Medulla oblongata (tissue), 1 donor: ENCODE data around the gene SLC4A1AP.

Experiments
- DNase-seq: peaks from one replicate; pipeline ENCODE4 v3.0.0-alpha.2; 2015; ENCODE audit errors: extremely low spot score

SLC4A1AP gene

DNA sequence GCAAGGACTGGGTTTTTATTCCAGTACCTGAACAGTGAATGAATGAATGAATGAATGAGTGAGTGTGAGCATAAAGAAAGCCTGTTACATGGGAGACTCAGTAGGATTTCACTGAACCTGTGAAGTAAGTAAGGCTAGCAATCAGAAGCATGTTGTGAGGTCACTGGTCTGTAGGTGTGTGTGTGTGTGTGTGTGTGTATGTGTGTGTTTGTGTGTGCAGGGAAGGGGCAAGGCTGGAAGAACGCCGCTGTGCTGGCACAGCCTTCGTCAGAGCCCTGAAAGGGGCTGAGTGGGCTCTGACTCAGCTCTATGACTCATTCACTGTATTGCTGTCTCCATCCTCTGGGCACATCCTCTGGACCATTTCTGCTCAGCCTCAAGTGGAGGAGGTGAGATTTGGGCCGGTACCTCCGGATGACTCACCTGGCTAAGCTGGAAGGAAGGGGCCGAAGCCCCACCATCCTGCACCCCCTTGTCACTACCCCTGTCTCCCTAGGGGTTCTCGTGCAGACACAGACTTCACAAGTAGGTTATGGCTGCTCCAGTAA is 56.4 kb downstream of the SLC4A1AP start:
- no peak for DNase-seq

GRCh38 chr2:27721335-27721734 is 57.6 kb downstream of the SLC4A1AP start:
- DNase-seq = no peak

- no peak for DNase-seq
These were observed 58.3 kb downstream of the SLC4A1AP start for GRCh38 chr2:27721884-27722485.

- DNase-seq = peak; percentile 88
These were observed 59.9 kb downstream of the SLC4A1AP start for GRCh38 chr2:27723372-27724144.

GRCh38 chr2:27724191-27724590 is 60.5 kb downstream of the SLC4A1AP start:
- peak; percentile 19 for DNase-seq

- DNase-seq = peak; percentile 40
These were observed 61.4 kb downstream of the SLC4A1AP start for GRCh38 chr2:27724905-27725701.

DNA sequence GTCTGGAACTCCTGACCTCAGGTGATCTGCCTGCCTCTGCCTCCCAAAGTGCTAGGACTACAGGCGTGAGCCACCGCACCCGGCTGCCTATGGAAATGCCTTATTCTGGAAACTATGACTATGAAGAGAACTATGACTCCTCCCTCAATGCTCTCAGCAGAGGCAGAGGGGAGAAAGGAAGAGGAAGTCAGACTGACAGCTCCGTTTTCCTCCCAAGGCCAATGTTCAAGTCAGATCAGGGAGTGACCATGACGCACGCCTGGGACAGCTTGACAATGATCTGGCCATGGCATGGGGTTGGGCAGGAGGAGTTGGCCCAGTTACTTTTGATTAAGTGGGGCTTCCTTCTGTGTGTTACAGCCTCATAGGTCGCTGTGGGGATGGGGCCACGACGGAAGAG is 63.6 kb downstream of the SLC4A1AP start:
- no peak for DNase-seq

DNA sequence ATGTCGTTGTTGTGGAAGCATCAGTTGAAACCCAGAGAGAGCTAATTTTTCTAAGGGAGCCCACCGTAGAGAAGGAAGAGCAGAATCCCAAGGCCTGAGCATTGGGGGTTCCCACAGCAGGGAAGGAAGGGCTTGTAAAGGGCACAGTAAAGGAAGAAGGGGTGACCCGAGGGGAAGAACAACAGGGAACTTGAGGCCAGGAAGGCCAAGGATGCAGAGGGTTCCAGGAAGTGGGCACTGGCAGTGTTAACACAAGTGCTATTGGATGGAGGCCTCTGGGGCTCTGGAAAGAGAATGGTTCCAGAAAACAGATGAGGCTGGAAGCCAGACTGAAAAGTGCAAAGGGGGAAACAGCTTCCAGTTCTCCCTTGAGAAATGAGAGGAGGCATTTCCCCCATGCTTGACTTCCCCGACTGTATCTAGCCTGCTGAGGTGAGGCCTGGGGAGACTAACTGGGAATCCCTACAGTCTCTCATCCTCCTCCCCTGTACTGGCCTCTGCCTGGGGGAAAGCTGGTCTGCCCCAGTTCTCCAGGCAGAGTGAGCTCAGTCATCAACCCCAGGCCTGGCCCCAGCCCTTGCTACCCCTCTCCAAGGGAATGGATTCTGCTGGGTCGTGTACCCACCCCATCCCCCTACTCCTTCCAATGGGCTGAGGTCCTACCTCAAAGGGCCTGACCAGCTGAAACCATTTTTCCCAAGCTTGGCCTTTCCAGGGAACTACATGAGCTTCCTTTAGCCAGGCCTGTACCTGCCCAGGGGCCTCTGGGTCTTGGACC is 64.6 kb downstream of the SLC4A1AP start:
- DNase-seq = no peak

- DNase-seq = no peak
These were observed 65.5 kb downstream of the SLC4A1AP start for GRCh38 chr2:27729198-27729597.

DNA sequence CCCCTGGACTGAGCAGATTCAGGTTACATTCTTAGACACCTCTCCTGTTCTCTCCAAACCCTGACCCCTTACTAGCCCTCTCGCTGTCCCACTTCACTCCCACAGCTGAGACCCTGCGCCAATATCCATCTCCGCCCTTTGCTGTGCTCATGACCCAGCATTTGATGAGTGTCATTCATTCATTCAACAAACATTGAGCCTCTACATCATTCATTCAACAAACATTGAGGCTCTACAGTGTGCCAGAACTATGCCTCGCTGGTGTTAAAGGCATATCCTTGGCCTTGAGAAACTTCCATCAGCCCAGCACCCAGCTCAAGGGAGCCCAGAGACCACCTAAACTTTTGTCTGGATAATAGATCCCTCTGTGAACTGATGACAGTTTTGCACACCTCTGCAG is 65.9 kb downstream of the SLC4A1AP start:
- no peak for DNase-seq

- no peak for DNase-seq
These were observed 66.6 kb downstream of the SLC4A1AP start for GRCh38 chr2:27730261-27730662.

DNA sequence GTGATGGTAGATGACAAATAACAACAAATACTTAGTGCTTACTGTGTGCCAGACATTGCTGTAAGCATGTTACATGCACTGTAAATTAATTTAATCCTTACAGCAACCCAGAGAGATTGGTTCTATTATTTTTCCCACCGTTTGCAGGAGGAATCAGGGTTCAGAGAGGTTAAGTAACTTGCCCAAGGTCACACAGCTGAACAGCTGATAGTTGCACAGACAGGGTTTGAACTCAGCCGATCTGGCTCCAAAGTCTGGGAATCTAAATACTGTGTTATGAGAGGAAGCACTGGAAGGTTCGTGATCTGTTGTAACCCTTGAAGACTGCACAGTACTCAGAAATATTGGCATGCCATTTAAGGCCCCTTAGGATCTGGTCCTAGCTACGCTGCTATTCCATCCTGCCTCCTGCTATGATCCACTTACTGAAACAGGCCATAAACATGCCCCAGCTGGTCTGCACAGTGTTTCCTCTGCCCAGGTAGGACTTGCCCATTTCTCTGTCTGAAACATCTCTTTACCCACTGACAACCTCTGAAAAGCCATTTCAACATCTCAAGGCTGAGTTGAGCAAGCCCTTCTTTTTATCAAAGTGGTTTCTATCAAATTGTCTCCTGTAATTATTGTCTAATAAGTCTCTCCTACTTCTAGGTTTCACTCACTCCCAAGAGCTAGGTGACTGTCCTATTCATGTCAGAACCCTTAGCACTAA is 67.4 kb downstream of the SLC4A1AP start:
- no peak for DNase-seq

DNA sequence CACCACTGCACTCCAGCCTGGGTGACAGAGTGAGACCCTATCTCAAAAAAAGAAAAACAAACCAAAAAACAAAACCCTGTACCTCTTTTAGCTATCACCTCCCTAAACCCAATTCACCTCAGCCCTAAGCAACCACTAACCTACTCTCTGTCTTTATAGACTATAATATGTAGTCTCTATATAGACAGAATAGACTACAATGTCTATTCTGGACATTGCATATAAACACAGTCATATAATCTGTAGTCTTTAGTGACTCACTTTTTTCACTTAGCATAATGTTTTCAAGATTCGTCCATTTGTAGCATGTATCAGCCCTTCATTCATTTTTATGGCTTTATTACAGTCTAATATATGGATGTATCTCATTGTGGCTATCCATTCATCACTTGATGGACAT is 70.6 kb downstream of the SLC4A1AP start:
- DNase-seq = no peak

- DNase-seq = peak; percentile 34
These were observed 71.7 kb downstream of the SLC4A1AP start for GRCh38 chr2:27735263-27735904.

GRCh38 chr2:27736031-27736889 is 72.6 kb downstream of the SLC4A1AP start:
- no peak for DNase-seq

GRCh38 chr2:27736890-27737204 is 73.2 kb downstream of the SLC4A1AP start:
- no peak for DNase-seq

GRCh38 chr2:27737676-27738348 is 74.1 kb downstream of the SLC4A1AP start:
- DNase-seq = no peak

GRCh38 chr2:27738349-27739057 is 74.8 kb downstream of the SLC4A1AP start:
- no peak for DNase-seq

DNA sequence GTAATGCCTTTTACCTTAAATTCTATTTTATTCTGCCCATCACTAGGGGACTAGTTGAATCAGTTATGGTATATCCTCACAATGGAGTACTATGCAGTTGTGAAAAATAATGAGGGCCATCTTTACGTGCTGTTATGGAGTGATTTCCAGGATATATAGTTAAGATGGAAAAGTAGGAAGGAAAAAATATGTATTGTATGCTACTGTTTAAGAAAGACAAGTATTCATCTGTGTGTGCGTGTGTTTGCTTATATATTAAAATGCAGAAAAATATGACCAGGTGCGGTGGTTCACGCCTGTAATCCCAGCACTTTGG is 75.3 kb downstream of the SLC4A1AP start:
- no peak for DNase-seq
